H4 (cell line): ENCODE measurements around the gene ZNF474. TPM values are rescaled to one million over a fixed set of nuclear protein-coding genes. Genes with fewer than 3 reads are reported as not detected.

ENCODE experiments used
- DNase-seq: peaks from one replicate; pipeline ENCODE4 v3.0.0-alpha.2; 2015; ENCODE audit warnings: low spot score
- total RNA-seq: library from RNA; depleted of rRNA; stranded (reverse); fragments of >200 nt; shearing (Covaris generic); gene quantifications from 2 replicates; pipeline ENCODE4 v1.2.3, GENCODE V29; 2014

ZNF474 gene
- total RNA-seq, 1 experiment from 2014 or later = 0.06 TPM

DNA sequence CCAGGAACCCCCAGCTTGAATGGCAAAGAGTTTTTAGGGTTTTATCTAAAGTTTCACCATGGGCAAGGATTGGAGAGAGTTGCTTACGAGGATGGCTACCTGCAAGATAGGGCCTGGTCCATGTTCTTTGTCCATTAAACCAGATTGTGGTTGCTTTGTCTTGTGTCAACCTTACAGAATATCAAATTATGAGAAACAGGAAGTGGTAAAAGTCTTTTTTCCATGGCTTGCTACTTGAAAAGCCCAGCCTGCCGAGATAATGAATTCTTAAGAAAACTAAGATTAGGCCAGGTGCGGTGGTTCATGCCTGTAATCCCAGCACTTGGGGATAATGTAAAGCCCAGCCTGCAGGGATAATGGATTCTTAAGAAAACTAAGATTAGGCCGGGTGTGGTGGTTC lies 24.4 kb downstream of the ZNF474 start:
- DNase-seq = no peak

DNA sequence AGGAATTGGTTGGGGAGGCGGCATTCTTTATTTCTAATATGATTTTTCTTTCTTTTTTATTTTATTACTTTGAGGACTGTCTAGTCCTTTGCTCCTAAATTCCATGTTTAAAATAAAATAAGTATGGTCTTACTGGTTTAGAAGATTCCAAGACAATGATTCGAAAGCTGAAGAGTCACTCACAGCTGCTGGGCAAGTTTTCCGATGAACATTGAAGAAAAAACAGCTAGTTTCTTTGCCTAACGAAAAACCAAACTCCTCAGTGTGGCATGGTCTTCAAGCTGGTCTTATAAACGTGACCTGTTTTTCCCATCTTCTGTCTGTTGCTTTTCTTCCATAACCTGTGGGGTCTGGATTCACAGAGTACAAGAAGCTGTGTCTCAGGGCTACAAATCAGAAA lies 25.1 kb downstream of the ZNF474 start:
- no peak for DNase-seq

DNA sequence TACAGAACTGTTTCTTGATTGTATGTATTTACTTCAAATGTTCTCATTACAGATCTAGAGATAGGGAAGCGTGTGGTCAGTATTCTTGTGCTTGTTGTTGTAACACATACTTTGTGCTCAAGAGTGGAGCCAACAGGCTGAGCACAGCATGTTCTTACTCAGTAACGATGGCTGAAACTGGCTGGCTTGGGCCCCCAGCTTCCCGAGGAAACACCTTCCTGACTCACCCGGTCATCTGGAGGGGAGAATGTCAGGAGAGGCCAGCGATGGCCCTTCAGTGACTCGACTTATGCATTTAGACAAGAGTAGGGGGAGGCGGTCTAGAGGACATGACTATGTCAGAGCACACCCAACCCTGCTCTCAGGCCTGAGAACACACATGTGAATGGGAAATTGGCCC lies 25.6 kb downstream of the ZNF474 start:
- DNase-seq = peak; percentile 79

DNA sequence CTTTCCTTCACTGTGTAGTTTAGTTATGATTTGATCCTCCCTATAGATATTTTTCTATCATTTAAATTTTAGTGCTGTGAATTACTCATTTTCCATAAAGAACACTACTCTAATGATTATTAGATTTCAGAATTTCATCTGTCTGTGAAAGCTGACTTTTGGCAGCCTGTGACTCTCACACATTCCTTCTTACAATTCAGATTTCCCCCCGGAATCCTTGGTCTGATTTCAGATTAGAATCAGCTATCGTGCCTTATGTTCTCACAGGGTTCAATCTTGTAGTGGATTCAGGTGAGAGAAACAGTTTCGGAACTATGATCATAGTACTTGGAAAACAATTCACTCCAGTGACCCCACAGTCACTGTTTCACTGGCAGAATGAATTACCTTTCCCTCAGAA lies 26.2 kb downstream of the ZNF474 start:
- no peak for DNase-seq

DNA sequence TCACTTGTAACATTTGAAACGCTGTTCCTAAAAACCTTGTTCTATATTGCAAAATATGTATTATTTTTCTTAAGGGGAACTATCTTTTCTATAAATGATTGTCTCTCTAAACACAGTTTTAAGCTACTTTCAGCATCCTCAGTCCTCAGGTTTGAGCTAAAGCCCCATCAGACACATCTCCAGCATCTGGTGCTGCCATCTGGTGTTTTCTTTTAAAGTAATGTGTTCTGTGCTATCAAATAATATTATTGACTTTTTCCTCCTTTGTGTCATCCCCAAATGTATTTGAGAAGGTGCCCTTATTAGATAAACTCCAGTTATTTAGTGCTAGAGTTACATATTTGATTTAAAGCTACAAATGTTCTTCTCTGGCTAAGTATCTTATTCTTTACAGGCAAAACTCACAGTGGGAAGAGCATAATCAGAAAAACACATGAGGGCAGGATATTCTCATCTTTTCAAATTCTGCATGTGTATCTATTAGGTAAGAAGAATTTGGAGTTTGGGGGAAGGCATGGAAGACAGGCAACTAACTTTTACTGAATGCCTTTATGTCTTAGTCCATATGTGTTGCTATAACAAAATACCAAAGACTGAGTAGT lies 27.5 kb downstream of the ZNF474 start:
- DNase-seq = peak; percentile 53

DNA sequence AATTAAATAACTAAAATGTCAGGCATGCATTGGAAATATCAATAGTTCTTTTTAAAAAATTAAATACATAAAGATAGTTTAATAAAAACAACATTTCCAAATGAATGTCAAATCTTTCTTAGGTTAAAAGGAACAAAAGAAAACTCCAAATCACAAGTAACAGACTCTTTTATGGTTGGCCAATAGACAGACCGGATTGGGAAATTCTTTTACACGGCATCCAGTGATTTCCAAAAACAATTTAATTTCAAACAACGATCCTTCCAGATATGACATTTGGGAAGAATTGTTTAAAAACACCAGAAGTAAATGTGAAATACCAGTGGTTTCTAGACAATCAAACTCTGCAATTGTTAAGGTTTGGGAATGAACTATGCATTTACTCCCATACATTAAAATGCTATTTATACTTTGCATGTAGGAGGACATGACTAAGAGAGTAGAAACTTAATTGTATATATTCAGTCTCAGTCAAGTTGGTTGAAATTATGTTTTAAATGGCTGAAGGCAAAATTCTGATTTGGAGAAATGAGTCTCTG lies 32.8 kb downstream of the ZNF474 start:
- DNase-seq = no peak

DNA sequence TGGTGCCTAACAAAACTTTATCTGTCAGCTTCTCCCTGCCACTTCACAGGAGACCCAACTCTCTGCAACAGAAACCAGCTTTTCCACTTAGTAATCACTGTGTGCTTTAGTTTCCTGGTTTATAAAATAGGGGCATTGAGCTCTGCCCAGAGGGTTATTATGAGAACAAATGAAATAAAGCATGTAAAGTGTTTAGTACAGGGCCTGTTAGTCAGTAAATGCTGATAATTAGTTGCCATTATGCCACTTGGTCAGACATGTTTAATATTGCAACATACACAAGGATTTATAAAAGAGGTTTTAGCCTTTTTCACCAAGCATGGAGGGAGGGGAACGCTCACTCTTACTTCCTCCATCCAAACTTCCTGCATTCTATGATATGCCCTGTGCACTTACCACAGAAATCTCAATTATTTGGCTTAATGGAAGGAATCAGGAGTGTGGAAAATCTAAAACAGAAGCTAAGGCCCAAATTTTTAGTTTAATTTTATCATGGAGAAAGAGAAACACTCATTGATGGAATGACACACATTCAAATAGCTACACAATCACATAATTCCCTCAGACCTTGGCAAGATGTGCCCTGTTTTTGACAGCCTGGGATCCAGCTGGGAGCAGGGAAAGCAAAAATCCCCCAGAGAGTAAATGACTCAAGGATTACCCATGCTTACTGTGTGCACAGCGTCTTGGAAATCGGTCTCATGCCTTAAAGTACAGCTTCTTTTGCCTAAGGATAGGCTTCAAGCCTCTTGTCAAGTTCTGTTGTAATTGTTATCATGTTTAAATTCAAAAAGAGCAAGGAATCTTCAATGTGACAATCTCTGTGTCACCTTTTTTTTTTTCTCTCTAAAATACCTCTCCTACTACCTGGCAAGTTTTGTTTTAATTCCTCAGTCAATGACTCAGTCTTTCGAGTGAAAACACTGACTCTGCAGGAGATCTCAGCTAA lies 34.0 kb downstream of the ZNF474 start:
- peak; percentile 65 for DNase-seq

DNA sequence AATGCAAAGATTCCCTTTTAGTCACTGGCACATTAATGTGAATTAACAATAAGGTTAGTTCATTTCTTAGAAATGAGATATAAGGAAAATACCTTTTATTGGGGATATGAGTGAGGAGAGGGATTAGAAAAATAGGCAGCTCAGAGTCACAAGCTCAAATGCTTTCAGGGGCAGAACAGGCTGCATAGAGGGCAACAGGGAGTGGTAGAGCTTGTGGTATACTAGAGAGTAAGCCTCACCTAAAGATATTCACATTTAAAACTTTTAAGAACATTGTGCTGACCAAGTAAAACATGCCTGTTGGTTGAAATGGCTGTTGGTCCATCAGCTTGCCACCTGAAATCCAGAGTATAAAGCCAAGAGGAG lies 34.7 kb downstream of the ZNF474 start:
- no peak for DNase-seq

DNA sequence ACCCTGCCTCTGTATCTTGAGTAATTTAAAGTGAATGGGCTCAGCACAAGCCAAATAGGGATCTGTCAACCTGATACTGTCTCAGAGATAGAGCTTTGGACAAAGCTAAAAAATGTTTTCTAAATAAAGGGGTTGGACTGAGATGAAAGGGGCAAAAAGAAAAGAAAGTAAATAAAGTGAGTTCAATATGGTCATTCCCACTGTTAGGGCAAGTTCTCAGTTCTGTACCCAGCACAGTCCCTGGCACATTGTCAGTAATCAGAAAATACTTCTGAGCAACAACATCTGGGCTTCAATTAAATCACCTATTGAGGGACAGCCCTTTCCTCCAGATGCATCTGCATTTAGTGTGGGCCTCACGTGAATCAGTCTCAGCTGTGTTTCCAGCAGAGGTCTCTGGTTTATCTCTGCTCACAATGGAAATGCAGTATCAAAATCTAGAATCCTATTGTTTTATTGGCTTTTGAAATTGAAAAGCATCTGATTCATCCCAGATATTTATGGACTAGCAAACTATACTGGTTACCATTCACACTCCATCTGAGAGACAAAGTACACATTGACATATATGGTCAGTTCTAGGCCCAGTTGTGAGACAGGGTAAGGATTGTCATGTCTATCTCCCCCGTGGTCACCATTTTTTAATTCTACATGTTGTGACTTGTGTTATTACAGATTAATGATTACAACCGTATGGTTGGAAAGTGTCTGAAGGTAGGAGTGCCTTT lies 35.6 kb downstream of the ZNF474 start:
- no peak for DNase-seq

DNA sequence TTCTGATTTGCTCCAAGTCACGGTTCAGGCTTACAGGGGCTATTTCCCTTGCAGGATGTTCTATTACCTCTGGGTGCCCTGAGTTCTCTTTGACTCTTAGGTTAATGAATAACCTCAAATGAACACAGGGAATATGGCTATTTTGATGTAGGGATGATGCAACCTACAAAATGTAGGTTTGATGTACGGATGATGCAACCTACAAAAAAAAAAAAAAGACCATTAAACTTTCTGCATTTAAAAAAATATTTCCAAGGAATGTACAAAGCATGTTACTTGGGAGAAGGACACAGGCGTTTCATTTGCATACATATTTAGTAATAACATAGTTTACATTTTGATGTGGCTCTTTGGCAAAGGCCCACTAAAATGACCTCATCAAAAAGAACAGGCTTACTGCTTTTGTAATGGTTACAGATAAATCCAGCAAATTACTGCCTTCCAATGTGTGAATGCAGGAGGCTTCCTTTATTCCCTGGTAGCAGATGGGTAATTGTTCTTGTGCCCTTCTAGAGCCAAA lies 36.3 kb downstream of the ZNF474 start:
- DNase-seq = no peak

DNA sequence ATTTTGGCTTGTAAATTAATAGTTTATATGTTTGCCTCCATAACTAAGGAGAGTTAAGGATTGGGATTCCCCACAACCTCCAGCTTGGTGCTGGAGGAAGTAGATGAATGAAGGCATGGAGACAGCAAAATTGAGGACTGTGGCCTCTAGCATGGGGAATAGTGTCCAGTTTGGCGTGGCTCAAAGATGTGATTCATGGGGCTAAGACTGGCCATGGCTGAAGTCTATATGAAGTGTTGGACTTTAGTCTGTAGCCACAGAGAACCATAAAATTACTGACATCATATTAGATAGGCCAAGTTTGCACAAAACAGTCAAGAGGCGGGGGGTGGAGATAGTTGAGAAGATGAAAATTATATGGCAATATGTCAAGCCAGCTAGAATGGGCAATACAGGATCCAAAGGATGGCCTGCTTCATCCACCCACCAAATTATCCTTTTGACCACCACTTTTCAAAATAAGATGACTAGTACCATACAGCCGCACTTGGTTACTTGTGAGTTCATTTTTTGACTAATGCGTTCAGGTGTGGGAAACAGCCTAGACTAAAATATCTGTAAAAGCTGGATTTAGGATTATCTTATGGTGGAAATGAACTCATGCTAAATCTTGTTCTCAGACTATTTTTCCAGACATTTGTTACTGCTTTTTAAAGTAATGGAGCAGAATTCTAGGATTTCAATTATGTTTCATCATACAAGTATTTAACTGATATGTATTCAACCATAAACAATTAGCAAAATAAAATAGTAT lies 40.2 kb downstream of the ZNF474 start:
- no peak for DNase-seq

DNA sequence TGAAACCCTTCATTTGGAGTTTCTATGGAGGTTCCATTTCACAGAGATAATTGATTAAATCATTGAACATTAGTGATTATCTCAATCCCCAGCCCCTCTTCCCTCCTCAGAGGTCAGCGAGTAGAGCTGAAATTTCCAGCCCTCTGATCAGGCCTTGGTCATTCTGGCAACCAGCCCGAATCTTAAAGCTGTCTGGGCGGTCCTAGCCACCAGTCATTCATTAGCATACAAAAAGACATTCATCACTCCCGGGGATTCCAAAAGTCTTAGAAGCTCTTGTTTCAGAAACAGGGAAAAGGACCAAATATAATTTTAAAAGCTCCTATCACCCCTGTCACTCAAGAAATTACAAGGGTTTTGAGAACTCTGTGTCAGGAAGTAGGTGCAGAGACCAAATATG lies 41.3 kb downstream of the ZNF474 start:
- DNase-seq = no peak

DNA sequence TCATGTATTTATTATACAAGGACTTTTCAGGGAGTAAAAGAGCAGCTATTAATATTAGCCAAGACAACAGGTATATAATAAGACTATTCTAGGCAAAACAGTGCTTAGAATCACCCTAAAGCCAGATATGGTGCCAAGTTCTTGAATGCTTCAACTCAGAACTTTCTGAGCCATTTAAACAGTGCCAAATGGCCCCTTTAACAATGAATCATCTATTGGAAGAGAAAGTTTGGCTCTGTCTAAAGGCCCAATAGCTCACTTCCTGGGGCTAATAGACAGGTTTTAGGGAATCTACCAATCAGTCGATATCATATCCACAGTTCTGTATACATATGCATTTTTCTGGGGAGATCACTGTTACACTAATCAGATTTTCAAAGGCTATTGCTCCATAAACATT lies 42.9 kb downstream of the ZNF474 start:
- DNase-seq = no peak

DNA sequence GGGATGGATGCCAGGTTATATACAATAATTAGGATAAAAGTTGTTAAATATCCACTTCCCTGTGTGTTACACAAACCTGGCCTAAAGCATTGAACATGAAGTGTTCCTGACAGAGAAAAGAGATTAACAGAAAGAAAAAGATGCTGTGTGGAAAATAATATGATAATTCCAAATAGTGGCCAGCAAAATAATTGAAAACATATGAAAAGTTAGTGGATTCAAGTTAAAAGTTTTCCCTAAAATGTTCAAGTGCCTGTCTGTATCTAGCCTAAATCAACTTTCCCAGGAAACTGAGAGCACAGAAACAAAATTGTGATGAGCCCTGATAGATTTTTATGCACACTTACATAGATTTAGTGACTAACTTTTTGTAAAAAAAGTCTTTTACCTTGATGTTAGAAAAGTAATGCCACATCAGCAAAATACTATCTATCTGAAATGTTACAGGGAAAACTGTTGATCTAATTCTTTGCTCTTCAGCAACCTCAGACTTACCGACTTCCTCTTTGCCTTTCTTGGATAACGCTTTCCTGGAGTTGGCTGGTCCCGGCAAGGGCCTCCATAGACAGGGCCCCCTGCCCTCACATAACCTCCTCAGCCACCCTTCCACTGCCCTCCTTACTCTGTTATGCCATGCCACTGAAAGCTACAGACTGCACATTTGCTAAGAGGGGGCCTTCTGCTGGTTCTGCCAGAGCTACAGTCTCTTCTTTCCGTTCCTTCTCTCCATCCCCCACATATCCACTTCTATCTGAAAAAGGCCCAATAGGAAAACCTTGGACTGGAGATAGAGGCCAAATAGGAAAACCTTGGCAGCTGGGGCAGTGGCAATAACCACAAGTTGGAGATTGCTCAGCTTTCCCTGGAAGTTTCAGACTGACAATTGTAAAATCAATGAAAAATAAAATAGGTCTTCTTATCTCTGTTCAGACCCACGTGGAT lies 44.4 kb downstream of the ZNF474 start:
- DNase-seq = no peak

DNA sequence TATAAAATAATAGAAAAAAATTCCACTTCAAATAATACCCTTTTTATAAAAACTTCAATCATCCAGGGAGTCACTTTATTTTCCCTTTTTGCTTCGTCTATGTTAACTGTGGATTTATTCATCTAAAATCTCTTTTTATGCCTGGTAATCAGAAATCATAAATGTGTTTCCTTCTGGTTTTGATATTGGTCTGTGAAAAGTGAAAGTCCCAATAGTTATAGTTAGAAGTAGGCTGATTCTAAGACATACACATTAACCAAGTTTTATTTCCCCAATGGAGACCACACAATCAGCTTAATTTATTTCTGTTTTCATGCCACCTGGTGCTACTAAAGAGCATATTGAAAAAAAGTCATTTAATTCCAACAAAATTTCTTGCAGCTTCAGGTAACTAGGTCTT lies 45.7 kb downstream of the ZNF474 start:
- DNase-seq = no peak

DNA sequence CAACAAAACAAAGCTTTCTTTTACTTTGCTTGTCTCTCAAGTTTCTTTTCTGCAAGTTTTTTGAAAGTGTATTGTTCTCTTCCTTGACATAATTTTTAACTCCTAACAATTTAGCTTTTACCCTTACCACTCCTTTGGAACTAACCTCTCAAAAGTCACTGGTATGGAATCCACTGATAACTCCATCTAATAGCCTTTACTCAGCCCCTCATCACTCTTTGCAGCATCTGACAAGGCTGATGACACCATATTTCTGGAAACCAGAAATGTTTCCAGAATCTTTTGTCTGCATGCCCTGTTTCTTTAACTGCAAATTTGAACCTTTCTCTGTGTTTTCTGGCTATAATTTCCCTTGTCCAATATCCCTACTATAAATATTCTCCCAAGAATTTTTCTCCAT lies 46.5 kb downstream of the ZNF474 start:
- no peak for DNase-seq

DNA sequence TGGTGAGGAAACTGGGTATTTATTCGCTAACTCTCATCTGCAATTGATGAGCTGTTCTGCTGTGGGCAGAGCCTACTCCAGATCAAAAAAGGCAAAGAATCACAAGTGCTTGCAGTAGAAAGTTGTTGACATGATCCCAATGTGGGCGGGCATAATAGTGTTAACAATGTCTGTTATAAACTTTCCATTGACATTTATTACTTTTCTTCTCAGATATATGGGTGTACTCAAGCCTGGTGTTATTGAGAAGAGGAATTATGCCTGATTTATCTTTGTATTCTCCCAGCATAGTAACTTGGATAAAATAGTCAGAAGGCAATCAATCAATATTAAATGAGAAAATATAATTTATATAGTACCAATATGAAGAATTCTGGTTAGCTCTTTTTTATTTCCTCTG lies 47.8 kb downstream of the ZNF474 start:
- no peak for DNase-seq

DNA sequence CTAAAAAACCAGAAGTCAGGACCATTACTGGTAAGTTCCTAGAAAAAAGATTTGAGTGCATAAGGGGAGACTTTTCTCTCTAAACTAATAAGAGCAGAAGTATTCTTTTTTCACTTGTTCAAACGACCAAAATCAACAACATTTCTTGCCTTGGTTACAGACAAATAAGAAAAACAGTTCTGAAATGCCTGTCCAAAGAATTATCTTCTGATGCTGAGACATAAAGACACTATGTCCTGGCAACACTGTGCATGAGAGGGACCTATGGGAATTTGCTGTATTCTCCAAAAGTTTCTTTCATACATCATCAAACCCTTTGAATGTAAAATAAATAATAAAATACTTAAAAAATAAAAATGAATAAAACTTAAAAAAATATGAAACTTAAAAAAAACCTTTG lies 50.4 kb downstream of the ZNF474 start:
- no peak for DNase-seq

DNA sequence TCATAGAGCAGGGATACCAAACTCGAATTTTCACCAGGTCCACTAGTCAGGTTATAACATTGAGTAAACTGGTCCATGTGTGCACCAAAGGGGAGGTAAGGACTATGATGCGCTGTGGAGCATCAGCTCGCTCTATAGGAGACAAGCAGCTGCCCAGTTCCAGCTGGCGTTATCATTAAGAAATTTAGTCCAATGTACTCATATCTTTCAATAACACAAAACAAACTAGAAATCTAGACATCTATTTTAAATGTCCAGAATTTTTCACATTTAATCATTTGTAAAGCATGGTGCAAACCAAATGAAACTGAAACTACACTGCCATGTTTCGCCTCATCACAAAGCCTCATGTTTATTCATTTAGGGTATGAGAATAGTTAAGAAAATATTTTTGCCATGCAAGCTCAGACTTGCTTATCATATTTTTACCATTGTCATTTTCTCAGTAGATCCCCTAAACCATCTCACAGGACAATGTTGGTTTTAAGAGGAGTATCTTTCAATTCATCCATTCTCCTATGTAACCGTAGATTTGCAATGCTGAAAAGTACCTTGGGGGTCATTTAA lies 50.9 kb downstream of the ZNF474 start:
- DNase-seq = no peak
